ENCODE results near the gene RBM27. TPM values are rescaled to one million over a fixed set of nuclear protein-coding genes. Genes with fewer than 3 reads are reported as not detected.

The RBM27 gene
- total and polyA plus RNA-seq, 2 donors = 13.1 to 17.8 TPM

GRCh38 chr5:146240951-146241350 is 37.5 kb downstream of the RBM27 start:
- no peak overlapping the region for H3K4me3 ChIP-seq (ENCODE audit: low read length in 2 of 2)
- DNase-seq (ENCODE audit: low read depth in 6 of 9, low spot score in 9 of 9) = no peak
- no peaks in the 10 kb centered on the region for H3K9me3 ChIP-seq (ENCODE audit: control insufficient read depth in 2 of 2, insufficient read depth in 1 of 2, low read length in 1 of 2)
- 97% methylated on average over 2 of the region's 2 CpGs for WGBS
- no peaks in the 10 kb centered on the region for H3K4me1 ChIP-seq (ENCODE audit: control insufficient read depth in 2 of 2, insufficient read depth in 2 of 2, low read length in 2 of 2)
- no peak overlapping the region for H3K27ac ChIP-seq (ENCODE audit: low read depth in 1 of 2, low read length in 1 of 2)
- no peaks in the 10 kb centered on the region for H3K27me3 ChIP-seq (ENCODE audit: control insufficient read depth in 2 of 2, insufficient read depth in 1 of 2, low read length in 1 of 2)
- peaks cover 17 to 45% of the 10 kb centered on the region in 2 donors for H3K36me3 ChIP-seq (ENCODE audit: control insufficient read depth in 2 of 2, insufficient read depth in 2 of 2, low read length in 1 of 2)

GRCh38 chr5:146243247-146243646 is 39.8 kb downstream of the RBM27 start:
- Histone ChIP-seq H3K36me3 (ENCODE audit: control insufficient read depth in 2 of 2, insufficient read depth in 2 of 2, low read length in 1 of 2) (peaks cover 11 to 30% of the 10 kb centered on the region in 2 donors), H3K4me1 (ENCODE audit: control insufficient read depth in 2 of 2, insufficient read depth in 2 of 2, low read length in 2 of 2) (no peaks in the 10 kb centered on the region), H3K9me3 (ENCODE audit: control insufficient read depth in 2 of 2, insufficient read depth in 1 of 2, low read length in 1 of 2) (no peaks in the 10 kb centered on the region), H3K4me3 (ENCODE audit: low read length in 2 of 2) (no peak overlapping the region), H3K27ac (ENCODE audit: low read depth in 1 of 2, low read length in 1 of 2) (no peak overlapping the region), H3K27me3 (ENCODE audit: control insufficient read depth in 2 of 2, insufficient read depth in 1 of 2, low read length in 1 of 2) (no peaks in the 10 kb centered on the region)
- WGBS = over 99% methylated on average over 3 of the region's 3 CpGs
- no peak for DNase-seq (ENCODE audit: low read depth in 6 of 9, low spot score in 9 of 9)

GRCh38 chr5:146248561-146248960 is 45.2 kb downstream of the RBM27 start:
- no peak overlapping the region for H3K27ac ChIP-seq (ENCODE audit: low read depth in 1 of 2, low read length in 1 of 2)
- no peak overlapping the region for H3K4me3 ChIP-seq (ENCODE audit: low read length in 2 of 2)
- WGBS = 94% methylated on average over 5 of the region's 5 CpGs
- no peaks in the 10 kb centered on the region for H3K27me3 ChIP-seq (ENCODE audit: control insufficient read depth in 2 of 2, insufficient read depth in 1 of 2, low read length in 1 of 2)
- no peaks in the 10 kb centered on the region for H3K4me1 ChIP-seq (ENCODE audit: control insufficient read depth in 2 of 2, insufficient read depth in 2 of 2, low read length in 2 of 2)
- no peak for DNase-seq (ENCODE audit: low read depth in 6 of 9, low spot score in 9 of 9)
- no peaks in the 10 kb centered on the region for H3K9me3 ChIP-seq (ENCODE audit: control insufficient read depth in 2 of 2, insufficient read depth in 1 of 2, low read length in 1 of 2)
- H3K36me3 ChIP-seq (ENCODE audit: control insufficient read depth in 2 of 2, insufficient read depth in 2 of 2, low read length in 1 of 2) = peaks cover 19 to 22% of the 10 kb centered on the region in 2 donors

- no peaks in the 10 kb centered on the region for H3K4me1 ChIP-seq (ENCODE audit: control insufficient read depth in 2 of 2, insufficient read depth in 2 of 2, low read length in 2 of 2)
- WGBS = 91% methylated on average over 4 of the region's 4 CpGs
These were observed 46.4 kb downstream of the RBM27 start for GRCh38 chr5:146249801-146250200.

More at GRCh38 chr5:146249801-146250200, 46.4 kb downstream of the RBM27 start:
- Histone ChIP-seq H3K36me3 (ENCODE audit: control insufficient read depth in 2 of 2, insufficient read depth in 2 of 2, low read length in 1 of 2) (peaks cover 15 to 23% of the 10 kb centered on the region in 2 donors), H3K4me3 (ENCODE audit: low read length in 2 of 2) (no peak overlapping the region), H3K27me3 (ENCODE audit: control insufficient read depth in 2 of 2, insufficient read depth in 1 of 2, low read length in 1 of 2) (no peaks in the 10 kb centered on the region), H3K27ac (ENCODE audit: low read depth in 1 of 2, low read length in 1 of 2) (no peak overlapping the region), H3K9me3 (ENCODE audit: control insufficient read depth in 2 of 2, insufficient read depth in 1 of 2, low read length in 1 of 2) (no peaks in the 10 kb centered on the region)
- no peak for DNase-seq (ENCODE audit: low read depth in 6 of 9, low spot score in 9 of 9)

Other genes starting within 250 kb of the RBM27 start
- gene PLAC8L1, start 98.0 kb upstream of the RBM27 start, total RNA-seq = 0.24 TPM
- 1.5 TPM for gene PLAC8L1, start 98.0 kb upstream of the RBM27 start, polyA plus RNA-seq
- gene LARS1, start 21.0 kb upstream of the RBM27 start, total RNA-seq = 66.6 TPM
- 57.4 TPM for gene LARS1, start 21.0 kb upstream of the RBM27 start, polyA plus RNA-seq
- 0.09 TPM for gene POU4F3, start 135.2 kb downstream of the RBM27 start, total RNA-seq
- gene POU4F3, start 135.2 kb downstream of the RBM27 start, polyA plus RNA-seq = 0.25 TPM
- 40.5 TPM for gene TCERG1, start 243.7 kb downstream of the RBM27 start, total RNA-seq
- 103 TPM for gene TCERG1, start 243.7 kb downstream of the RBM27 start, polyA plus RNA-seq

Data from thymus (tissue), 11 donors.